HG03039 (cell line): Measurements from ENCODE around the gene CCDC200.
"Not testable (repeated sequence)": the region's sequence is repeated elsewhere in the genome, so short reads cannot be mapped to it uniquely, and the experiment has no call there.

Experiments
- ATAC-seq: cut with Tn5 transposase; IDR thresholded peaks from one replicate; pipeline ENCODE4 v1.9.1; 2021; ENCODE audit warnings: mild to moderate bottlenecking, moderate library complexity; ENCODE audit not compliant: unreplicated experiment

The CCDC200 gene

GRCh38 chr17:43228020-43228782 is at the start of gene CCDC200:
Gene CCDC200 (minus strand): TSS chr17:43228623. CDS start chr17:43228554, 69 bp downstream.
- ATAC-seq: not testable (repeated sequence)

DNA sequence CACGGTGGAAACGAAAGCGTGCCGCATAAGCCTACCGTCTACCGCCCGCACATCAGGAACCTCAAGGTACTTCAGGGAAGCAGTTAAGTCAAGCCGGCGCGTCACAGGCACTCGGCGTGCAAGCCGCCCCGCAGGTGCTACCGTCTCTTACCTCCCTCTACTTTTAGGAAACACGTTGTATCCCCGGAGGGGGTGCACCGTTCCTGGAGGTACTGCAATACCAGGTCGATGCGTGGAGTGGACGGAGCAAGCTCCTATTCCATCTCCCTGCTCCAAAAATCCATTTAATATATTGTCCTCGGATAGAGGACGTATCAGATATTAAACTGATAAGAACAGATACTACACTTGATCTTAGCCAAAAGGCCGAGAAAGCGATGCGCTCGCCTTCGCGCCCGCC is 44.5 kb upstream of the CCDC200 start:
- not testable (repeated sequence) for ATAC-seq

- ATAC-seq: not testable (repeated sequence)
These were observed 44.1 kb upstream of the CCDC200 start for GRCh38 chr17:43272483-43272882.

DNA sequence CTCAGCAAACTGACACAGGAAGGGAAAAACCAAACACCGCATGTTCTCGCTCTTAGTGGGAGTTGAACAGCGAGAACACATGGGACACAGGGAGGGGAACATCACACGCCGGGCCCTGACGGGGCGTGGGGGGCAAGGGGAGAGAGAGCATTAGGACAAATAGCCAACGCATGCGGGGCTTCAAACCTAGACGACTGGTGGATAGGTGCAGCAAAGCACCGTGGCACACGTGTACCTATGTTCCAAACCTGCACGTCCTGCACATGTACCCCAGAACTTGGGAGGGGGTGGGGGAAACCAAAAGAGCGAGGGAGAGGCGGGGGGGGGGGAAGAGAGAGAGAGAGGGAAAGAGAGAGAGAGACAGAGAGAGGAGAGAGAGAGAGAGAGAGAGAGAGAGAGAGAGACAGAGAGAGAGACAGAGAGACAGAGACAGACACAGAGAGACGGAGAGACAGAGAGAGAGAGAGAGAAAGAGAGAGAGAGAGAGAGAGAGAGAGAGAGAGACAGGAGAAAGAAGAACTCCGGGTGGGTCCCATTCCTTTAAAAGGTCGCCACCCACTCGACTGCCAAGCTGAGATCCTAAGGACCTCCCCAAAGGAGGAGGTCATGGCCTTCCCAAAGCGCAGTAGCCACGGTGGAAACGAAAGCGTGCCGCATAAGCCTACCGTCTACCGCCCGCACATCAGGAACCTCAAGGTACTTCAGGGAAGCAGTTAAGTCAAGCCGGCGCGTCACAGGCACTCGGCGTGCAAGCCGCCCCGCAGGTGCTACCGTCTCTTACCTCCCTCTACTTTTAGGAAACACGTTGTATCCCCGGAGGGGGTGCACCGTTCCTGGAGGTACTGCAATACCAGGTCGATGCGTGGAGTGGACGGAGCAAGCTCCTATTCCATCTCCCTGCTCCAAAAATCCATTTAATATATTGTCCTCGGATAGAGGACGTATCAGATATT is 42.4 kb upstream of the CCDC200 start:
- ATAC-seq: not testable (repeated sequence)

DNA sequence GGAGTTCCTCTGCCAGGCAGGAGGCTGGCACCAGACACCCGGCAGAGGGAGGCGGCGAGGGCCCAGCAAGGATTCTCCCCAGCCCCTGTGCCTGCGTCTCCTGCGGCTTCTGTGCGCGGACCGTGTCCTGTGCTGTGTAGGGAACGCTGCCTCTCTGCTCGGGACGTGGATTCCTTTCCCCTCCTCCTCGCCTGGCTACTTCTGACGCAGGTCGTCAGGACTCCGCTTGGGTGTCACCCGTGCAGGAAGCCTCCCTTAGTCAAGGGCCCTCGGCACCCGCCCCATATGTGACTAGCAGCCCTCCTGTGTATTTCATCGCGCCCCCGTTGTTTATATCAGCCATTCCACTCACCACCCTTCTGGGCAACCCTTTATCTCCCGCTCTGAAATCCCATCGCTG is 18.0 kb upstream of the CCDC200 start:
- not testable (repeated sequence) for ATAC-seq

- ATAC-seq: not testable (repeated sequence)
These were observed 12.4 kb upstream of the CCDC200 start for GRCh38 chr17:43240596-43241352.

DNA sequence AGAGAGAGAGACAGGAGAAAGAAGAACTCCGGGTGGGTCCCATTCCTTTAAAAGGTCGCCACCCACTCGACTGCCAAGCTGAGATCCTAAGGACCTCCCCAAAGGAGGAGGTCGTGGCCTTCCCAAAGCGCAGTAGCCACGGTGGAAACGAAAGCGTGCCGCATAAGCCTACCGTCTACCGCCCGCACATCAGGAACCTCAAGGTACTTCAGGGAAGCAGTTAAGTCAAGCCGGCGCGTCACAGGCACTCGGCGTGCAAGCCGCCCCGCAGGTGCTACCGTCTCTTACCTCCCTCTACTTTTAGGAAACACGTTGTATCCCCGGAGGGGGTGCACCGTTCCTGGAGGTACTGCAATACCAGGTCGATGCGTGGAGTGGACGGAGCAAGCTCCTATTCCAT is 11.2 kb upstream of the CCDC200 start:
- not testable (repeated sequence) for ATAC-seq

DNA sequence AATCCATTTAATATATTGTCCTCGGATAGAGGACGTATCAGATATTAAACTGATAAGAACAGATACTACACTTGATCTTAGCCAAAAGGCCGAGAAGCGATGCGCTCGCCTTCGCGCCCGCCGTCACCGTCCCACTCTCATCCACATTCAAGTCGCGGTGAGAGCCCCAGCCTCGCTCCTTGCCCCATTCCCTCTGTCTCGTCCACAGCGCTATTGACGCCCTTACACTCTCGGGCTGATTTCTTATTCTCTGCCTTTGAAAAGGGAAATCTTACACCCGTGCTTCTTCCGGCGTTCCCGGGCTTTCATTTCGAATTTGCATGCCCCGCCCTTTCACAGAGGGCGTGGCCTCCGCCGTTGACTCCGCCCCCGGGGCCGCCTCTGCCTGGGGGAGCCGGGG is 5.5 kb upstream of the CCDC200 start, which contains the start of gene RNU2-1:
Gene RNU2-1 (minus strand): TSS at position 101 of the 400 bp plus-strand sequence.
- not testable (repeated sequence) for ATAC-seq

DNA sequence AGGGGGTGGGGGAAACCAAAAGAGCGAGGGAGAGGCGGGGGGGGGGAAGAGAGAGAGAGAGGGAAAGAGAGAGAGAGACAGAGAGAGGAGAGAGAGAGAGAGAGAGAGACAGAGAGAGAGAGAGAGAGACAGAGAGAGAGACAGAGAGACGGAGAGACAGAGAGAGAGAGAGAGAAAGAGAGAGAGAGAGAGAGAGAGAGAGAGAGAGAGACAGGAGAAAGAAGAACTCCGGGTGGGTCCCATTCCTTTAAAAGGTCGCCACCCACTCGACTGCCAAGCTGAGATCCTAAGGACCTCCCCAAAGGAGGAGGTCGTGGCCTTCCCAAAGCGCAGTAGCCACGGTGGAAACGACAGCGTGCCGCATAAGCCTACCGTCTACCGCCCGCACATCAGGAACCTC is 4.8 kb upstream of the CCDC200 start:
- not testable (repeated sequence) for ATAC-seq

DNA sequence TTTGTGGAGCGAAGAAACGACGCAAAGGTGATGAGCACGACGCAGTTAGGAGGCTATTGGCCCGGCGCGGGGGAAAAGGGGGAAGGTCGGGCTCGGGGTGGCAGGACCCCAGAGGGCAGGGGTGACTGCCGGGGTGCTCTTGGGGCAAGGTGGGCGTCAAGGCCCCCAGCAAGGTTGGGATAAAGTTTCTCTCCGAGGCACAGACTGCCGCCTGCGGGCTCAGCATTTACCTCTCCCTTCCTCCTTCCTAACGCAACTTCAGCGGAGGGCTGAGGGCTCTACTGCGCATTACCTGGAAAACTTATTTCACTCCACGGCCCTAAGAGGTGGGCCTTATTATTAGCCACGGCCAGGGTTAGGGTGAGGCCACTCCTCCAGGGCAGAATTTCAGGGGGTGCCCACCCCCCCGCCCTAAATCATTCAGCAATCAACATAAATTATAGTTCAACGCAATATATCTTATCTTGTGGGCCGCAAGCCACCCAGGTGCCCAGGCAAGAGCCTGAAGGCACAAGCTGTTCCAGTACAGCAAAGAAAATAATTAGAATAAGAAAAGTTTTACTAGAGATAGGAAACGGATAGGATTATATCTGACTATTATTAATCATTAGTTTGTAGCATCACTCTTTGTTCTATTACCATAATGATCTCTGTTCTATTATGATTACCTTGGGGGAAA is 3.7 kb upstream of the CCDC200 start:
- ATAC-seq: not testable (repeated sequence)

GRCh38 chr17:43231205-43232020 is 3.0 kb upstream of the CCDC200 start:
- ATAC-seq: not testable (repeated sequence)

DNA sequence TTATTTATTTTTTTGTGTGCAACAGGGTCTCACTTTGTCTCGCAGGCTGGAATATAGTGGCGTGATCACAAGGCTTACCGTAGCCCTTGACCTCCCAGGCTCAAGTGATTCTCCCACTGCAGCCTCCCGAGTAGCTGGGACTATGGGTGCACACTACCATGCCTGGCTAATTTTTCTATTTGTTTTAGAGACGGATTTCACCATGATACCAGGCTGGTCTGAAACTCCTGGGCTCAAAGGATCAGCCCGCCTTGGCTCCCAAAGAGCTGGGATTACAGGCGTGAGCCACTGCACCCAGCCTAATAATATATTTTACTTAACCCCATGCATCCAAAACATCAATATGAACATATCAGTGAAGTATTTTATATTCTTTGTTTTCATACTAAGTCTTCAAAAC is 2.0 kb downstream of the CCDC200 start:
- ATAC-seq: no peak

DNA sequence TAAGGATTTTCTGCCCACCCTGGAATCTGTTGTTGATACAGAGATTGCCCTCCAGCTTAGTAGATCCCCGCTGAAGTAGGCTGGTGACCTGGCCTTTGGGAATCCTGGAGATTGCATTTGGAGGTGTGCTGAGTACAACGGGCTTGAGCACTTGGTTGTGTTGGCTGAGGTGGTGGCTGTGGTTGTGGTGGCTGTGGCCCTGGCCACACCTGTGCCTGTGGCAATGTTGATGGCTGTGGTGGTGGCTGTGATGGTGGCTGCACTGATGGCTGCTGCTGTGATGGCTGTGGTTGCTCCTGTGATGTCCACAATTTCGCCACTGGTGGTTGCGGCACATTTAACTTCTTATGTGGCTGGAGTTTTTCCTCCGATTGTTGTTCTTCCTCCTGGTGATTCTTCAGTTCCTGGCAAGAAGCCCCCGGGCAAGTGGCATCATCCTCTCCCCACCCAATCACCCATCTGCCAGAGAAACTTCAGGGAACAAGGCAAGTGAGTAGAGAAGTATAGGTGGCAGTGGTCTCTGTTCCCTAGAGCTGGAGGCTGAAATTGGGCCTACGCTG is 4.2 kb downstream of the CCDC200 start:
- no peak for ATAC-seq

GRCh38 chr17:43220511-43221125 is 7.8 kb downstream of the CCDC200 start:
- ATAC-seq: no peak

GRCh38 chr17:43219746-43220380 is 8.6 kb downstream of the CCDC200 start:
- no peak for ATAC-seq

- ATAC-seq: no peak
These were observed 9.4 kb downstream of the CCDC200 start for GRCh38 chr17:43219001-43219400.

DNA sequence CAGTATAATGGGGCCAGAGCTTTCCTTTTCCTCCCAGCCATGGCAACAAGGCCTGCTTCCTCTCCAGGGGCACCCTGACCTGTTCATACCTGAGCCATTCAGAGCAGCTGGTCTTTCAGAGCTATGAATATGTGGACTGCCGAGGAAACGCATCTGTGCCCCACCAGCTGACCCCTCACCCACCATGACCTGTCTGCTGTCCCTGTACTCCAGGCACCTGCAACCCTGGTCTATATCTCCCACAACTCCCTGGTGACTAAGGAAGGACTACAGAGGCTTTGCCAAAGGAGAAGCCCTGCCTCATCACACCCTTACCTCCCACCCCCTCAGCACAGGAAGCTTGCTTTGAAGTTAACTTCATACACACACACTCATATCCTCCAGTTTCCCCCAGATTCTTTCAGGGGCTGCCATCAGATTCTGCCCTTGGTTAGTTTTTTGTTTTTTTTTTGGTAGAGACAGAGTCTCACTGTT is 10.8 kb downstream of the CCDC200 start:
- ATAC-seq: no peak
